GM12873 (cell line): Measurements from ENCODE around the gene MUC2.

Experiments
- TF ChIP-seq, protein P1 (sequence below): IDR thresholded peaks from 2 replicates; pipeline ENCODE4 v1.5.1; 2012; ENCODE audit warnings: low read depth, mild to moderate bottlenecking, moderate library complexity, low read length, control low read depth; ENCODE audit not compliant: insufficient read depth; ENCODE audit errors: missing control alignments

The MUC2 gene

DNA sequence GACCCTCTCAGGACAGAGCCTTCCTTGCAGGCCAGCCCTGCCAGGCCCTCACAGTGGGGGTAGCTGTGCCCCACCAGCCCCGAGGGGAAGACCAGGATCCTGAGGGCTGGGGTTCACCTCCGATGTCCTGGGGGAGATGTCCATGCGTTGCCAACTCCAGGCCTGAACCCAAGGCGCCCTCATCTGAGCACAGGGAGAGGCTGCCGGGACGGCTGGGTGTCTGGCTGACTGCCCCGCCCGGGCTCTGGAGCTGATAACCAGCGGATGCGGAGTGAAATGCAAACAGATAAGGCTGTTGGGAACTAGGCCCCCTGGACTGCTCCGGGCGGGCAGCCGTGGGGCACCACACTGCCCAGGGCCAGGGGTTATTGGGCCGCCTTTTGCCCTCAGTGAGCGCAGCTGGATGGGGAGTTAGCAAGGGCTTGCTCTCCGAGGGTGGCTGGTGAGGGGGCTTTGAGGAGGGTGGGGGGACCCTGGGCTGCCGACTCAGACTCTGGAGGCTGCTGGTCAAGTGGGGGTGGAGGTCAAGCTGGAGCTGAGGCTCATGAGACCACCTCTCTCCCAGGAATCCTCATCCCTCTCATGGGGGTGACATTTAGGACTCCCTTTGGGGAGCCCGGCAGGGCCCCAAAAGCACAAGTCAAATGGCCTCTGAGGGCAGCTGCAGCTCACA, 32.6 kb upstream of the MUC2 start:
- TF ChIP-seq, protein P1, sequence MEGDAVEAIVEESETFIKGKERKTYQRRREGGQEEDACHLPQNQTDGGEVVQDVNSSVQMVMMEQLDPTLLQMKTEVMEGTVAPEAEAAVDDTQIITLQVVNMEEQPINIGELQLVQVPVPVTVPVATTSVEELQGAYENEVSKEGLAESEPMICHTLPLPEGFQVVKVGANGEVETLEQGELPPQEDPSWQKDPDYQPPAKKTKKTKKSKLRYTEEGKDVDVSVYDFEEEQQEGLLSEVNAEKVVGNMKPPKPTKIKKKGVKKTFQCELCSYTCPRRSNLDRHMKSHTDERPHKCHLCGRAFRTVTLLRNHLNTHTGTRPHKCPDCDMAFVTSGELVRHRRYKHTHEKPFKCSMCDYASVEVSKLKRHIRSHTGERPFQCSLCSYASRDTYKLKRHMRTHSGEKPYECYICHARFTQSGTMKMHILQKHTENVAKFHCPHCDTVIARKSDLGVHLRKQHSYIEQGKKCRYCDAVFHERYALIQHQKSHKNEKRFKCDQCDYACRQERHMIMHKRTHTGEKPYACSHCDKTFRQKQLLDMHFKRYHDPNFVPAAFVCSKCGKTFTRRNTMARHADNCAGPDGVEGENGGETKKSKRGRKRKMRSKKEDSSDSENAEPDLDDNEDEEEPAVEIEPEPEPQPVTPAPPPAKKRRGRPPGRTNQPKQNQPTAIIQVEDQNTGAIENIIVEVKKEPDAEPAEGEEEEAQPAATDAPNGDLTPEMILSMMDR, result no peak

DNA sequence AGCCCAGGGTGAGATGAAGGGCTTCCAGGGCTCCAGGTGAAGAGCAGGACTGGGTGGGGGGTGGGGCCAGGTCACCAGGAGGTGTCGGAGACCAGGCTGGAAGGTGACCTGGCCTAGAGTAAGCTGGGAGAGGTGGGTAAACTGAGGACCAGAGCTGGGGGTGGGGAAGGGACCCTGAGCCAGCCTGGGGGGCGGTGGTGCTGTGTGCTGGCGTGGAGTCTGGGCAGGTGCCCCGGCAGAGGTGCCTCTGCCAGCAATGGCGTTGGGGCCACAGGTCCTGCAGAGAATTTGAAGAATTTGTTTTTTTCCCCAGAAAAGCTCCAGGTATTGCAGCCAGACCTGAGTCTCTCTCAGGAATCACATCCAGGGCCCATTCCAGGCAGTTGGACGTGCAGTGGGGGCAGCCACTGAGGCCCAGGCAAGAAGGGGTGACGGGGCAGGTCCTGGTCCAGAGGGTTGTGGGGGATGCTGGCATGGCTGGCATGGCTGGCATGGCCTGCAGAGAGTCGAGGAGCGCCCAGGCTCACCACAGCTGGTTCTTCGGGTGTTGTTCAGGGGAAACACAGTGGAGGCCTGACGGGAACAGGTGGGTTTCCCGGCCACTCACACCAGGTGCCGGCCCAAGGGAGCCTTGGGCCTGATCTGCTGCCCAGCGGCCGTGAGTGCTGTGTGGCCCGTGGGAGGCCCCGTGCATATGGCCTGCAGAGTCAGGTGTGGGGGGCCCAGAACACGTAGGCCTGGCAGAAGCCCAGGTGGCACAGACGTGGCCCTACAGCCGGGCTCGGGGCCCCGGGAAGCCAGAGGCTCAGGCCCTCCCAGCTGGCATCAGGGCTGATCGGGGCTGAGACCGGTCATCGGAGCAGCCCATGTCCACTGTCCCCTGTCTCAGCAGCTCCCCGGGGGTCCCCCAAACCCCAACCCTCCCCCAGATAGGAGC, 31.8 kb upstream of the MUC2 start:
- TF ChIP-seq, protein P1, result no peak

DNA sequence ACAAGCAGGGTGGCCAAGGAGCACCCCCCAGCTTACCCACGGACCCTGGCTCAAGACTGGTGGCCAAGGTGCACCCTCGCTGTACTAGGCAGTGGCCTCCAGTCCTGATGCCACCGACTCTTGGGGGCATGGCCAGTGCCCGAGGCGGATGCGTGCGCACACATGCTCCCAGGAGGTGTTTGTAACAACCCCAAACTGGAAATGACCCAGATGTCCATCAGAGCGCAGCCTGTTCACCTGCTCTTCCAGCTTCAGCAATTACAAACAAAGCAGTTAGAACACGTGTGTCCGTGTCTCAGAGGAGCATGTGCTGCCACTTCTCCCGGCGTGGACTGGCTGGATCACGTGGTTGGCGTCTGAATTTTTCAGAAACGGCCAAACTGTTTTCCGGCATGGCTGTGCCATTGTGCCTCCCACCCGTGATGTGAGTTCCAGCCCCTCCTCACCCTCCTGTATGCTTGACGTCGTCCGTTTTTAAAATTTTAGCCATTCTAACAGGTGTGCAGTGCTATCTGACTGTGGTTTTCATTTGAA, 31.0 kb upstream of the MUC2 start:
- TF ChIP-seq, protein P1, result no peak

DNA sequence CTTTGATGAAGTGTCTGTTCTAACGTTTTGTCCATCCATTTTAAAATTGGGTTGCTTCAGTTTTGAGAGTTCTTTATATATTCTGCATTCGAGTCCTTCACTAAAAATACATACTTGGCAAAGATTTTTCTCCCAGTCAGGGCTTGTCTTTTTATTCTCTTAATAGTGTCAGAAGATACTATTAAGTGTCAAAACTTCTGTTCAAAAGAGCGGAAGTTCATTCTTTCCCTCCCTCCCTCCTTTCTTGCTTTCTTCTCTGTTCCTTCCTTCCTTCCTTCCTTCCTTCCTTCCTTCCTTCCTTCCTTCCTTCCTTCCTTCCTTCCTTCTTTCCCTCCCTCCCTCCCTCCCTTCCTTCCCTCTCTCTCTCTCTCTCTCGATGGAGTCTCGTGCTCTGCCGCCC, 30.5 kb upstream of the MUC2 start:
- TF ChIP-seq, protein P1, result no peak

DNA sequence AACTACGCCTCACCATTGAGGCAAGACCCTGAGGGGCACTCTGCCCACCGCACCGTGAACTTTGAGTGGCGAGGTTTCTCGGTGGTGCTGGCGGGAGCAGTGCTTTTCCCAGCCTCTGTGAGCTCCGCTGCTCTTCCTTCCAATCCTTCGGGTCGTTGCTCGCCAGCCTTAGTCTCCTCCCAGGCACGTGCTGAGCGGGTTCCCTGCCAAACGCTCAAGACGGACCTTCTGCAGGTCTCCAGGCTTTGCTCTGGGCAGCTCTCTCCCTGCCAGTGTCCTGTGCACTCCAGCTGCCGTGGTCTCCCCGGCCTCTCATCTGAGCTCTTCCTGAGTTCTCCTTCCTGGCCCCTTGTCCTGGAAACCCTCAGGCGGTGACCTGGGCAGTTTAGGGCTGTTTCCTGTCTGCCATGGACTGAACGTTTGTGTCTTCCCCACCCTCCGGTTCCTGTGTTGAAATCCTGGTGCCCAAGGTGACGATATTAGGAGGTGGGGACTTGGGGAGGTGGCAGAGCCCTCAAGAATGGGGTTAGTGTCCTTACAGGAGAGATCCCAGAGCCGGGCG, 27.0 kb upstream of the MUC2 start:
- TF ChIP-seq, protein P1, result no peak

DNA sequence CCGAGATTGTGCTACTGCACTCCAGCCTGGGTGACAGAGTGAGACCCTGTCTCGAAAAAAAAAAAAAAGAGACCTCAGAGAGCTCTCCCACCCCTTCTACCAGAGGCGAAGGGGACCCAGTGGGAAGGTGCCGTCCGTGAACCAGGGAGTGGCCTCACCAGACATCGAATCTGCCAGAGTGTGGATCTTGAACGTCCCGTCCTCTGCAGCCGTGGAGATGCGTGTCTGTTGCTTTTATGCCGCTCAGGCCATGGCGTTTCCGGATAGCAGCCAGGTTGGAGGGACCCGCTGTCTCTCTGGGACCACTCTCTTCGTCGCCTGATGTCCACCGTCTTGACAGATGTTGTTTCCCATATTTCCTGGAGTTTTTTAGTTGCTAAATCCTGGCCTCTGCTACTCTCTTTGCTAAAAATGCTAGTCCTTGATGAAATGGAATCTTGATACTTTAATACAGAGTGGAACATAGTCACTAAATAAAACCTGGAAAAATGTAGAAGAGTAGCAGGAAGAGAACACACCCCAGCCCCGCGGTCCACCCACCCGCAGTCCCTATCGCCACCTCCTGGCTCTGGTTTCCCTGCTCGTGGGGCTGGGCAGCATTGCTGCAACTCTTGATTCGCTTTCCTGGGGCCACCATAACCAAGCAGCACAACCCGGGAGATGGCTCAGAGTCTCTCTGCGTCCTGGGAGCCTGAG, 26.2 kb upstream of the MUC2 start:
- TF ChIP-seq, protein P1, result no peak
